A172 (cell line): ENCODE measurements around the gene PNCK. TPM values are rescaled to one million over a fixed set of nuclear protein-coding genes. Genes with fewer than 3 reads are reported as not detected.
"Not testable (repeated sequence)": the region's sequence is repeated elsewhere in the genome, so short reads cannot be mapped to it uniquely, and the experiment has no call there.

Experiments
- DNase-seq: peaks from one replicate; pipeline ENCODE4 v3.0.0-alpha.2; 2015; ENCODE audit warnings: low spot score
- total RNA-seq: library from RNA; depleted of rRNA; stranded (reverse); fragments of >200 nt; shearing (Covaris generic); gene quantifications from 2 replicates; pipeline ENCODE4 v1.2.3, GENCODE V29; 2014

Gene PNCK
- total RNA-seq, 1 experiment from 2014 or later, result 2.7 TPM

- no peak for DNase-seq
Observed at GRCh38 chrX:153686711-153687110, 13.1 kb upstream of the PNCK start.

GRCh38 chrX:153685751-153686696 is 12.4 kb upstream of the PNCK start:
- no peak for DNase-seq

- no peak for DNase-seq
Observed at GRCh38 chrX:153685156-153685536, 11.5 kb upstream of the PNCK start.

- no peak for DNase-seq
Observed at GRCh38 chrX:153684467-153685155, 11.0 kb upstream of the PNCK start.

- not testable (repeated sequence) for DNase-seq
Observed at GRCh38 chrX:153683486-153683885, 9.9 kb upstream of the PNCK start.

GRCh38 chrX:153681175-153681574 is 7.6 kb upstream of the PNCK start:
- DNase-seq, result no peak

- DNase-seq, result no peak
Observed at GRCh38 chrX:153674219-153674851, 722 bp upstream of the PNCK start.

- DNase-seq, result no peak
Observed at GRCh38 chrX:153672531-153673427, 834 bp downstream of the PNCK start.

- DNase-seq, result no peak
Observed at GRCh38 chrX:153671589-153672530, 1.8 kb downstream of the PNCK start.

- DNase-seq, result peak; percentile 9
Observed at GRCh38 chrX:153670748-153671588, 2.6 kb downstream of the PNCK start.

GRCh38 chrX:153669901-153670731 is 3.5 kb downstream of the PNCK start:
- DNase-seq, result no peak

GRCh38 chrX:153669174-153669890 is 4.3 kb downstream of the PNCK start:
- peak; percentile 21 for DNase-seq

- no peak for DNase-seq
Observed at GRCh38 chrX:153668423-153669173, 5.0 kb downstream of the PNCK start.

- DNase-seq, result peak; percentile 81
Observed at GRCh38 chrX:153667956-153668396, 5.6 kb downstream of the PNCK start.

GRCh38 chrX:153667281-153667955 is 6.2 kb downstream of the PNCK start:
- no peak for DNase-seq

GRCh38 chrX:153665726-153666306 is 7.8 kb downstream of the PNCK start:
- no peak for DNase-seq
